Peyer's patch (tissue), 4 donors: ENCODE results near the gene MEIS1.

Experiments
- CTCF ChIP-seq, 6 experiments: fragments of 450-650 bp in 4 of 6; fragments of 200-600 bp in 2 of 6; sonication (generic) in 1 of 6; IDR thresholded peaks; one replicate each; pipeline ENCODE4 v1.5.1; 2017 to 2019; ENCODE audit warnings: antibody characterized with exemption in 6 of 6, mild to moderate bottlenecking in 3 of 6, moderate library complexity in 1 of 6
- POLR2A ChIP-seq, 2 donors: fragments of 450-650 bp; IDR thresholded peaks; one replicate each; pipeline ENCODE4 v1.5.1; 2017; ENCODE audit warnings: antibody characterized with exemption in 2 of 2, mild to moderate bottlenecking in 2 of 2, moderate library complexity in 2 of 2

DNA sequence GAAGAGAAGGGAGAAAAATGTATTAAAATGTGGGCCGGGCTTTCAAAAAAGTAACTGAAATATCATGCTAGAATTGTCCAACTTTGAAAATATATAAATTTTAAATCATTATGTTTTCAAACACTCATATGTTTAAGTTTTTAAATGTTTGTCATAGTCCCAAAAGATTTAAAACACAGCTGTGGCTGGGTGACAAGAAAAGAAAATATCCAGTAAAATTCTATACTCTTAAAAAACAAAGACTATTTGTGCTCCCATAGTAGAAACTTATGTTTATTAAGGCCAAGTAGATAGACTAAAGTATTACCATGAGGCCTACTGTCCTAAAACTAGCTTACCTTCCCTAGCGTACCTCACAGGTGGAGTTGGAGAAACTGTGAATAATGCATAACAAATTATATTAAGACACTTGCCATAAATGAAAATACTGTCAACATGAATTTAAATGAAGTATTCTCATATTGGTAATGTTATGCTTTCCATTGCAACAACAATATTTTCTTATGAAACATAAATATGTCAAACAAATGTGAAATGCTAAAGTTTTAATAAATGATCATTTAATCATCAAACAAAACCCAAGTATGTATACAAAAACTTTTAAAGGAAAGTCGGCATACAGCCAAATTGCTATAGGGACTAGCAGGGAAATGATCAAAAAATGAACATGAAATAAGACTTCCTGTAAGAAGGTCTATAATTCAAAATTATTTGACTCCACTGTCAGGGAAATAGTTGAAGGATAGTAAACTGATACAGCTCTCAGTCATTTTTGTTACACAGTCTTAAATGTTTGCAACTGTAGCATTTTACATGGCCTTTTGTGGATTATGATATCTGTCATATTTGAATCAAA lies 13.4 kb downstream of the MEIS1 start:
- TF ChIP-seq CTCF (IDR thresholded peaks at IDR 0.05) (no peak), POLR2A (IDR thresholded peaks at IDR 0.05) (no peak)
